HUES6 (cell line): Measurements from ENCODE around the gene KRT79.

ENCODE experiments used
- H3K27ac ChIP-seq: 2 replicates; pipeline ENCODE4 v1.7.0; 2013; ENCODE audit warnings: low read depth, mild to moderate bottlenecking, low read length, inconsistent platforms
- H3K27me3 ChIP-seq: 2 replicates; pipeline ENCODE4 v1.6.1; 2013; ENCODE audit warnings: low read length; ENCODE audit not compliant: control insufficient read depth, insufficient read depth
- H3K36me3 ChIP-seq: 2 replicates; pipeline ENCODE4 v1.6.1; 2013; ENCODE audit warnings: low read length; ENCODE audit not compliant: control insufficient read depth, insufficient read depth
- H3K4me1 ChIP-seq: 2 replicates; pipeline ENCODE4 v1.6.1; 2013; ENCODE audit warnings: low read length; ENCODE audit not compliant: control insufficient read depth, insufficient read depth
- H3K4me3 ChIP-seq: 2 replicates; pipeline ENCODE4 v1.5.1; 2013; ENCODE audit warnings: low read depth, low read length
- H3K9ac ChIP-seq: one replicate; pipeline ENCODE4 v1.6.1; 2013; ENCODE audit warnings: mild to moderate bottlenecking, low read length
- H3K9me3 ChIP-seq: 2 replicates; pipeline ENCODE4 v1.6.1; 2013; ENCODE audit warnings: low read depth, low read length; ENCODE audit not compliant: control insufficient read depth, insufficient read depth

KRT79 gene

DNA sequence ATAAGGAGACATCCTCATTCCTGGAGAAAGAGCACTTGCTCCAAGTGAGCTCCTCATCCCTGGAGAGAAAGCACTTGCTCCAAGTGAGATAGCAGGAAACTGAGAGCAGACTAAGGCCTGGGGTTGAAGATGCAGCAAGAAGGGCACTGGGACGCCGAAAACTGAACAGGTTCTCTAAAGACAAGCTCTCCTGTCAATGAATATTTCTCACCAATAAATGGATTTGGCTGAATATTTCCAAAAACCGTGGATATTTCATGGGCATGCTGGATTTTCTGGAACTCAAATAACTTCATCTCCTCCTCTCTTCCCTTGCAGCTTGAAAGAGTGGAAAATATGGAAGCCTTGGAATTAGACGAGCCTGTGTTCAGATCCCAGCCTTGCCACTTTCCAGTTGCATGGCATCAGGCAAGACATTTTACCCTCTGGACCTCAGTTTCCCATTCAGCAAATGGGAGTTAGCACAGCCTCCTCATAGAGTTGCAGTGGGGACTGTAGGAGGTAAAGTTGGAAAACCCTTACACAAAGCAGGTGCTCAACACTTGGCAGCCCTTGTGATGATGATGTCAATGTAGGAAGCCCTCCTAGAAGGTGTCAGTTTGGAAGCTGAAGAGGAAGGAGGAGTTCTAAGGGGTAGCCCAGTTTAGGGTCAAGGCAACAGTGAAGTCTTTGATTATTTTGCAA, 52.6 kb downstream of the KRT79 start:
- no peak overlapping the region for H3K9ac ChIP-seq
- peaks cover 38% of the 10 kb centered on the region for H3K27me3 ChIP-seq
- no peak overlapping the region for H3K4me3 ChIP-seq
- H3K27ac ChIP-seq, result no peak overlapping the region
- H3K9me3 ChIP-seq, result no peaks in the 10 kb centered on the region
- H3K36me3 ChIP-seq, result no peaks in the 10 kb centered on the region
- no peaks in the 10 kb centered on the region for H3K4me1 ChIP-seq

DNA sequence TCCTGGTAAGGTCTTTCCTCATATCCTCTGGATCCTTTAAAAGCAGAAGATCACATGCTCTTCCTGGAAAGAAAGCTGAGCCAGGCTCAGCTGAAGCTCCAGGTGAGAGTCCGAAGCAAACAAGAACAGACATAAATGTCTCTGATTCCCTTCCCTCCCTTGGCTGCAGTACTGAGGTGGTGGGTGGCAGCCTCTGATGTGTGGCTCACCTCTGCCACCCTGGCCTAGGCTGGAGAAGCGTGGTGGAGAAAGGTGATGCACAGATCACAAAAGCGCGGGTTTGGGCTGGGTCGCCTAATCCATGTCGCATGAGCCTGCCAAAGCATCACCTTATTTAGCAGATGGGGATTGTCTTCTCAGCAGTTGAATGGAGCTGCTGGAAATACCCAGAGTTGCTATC, 54.2 kb downstream of the KRT79 start:
- peaks cover 37% of the 10 kb centered on the region for H3K27me3 ChIP-seq

DNA sequence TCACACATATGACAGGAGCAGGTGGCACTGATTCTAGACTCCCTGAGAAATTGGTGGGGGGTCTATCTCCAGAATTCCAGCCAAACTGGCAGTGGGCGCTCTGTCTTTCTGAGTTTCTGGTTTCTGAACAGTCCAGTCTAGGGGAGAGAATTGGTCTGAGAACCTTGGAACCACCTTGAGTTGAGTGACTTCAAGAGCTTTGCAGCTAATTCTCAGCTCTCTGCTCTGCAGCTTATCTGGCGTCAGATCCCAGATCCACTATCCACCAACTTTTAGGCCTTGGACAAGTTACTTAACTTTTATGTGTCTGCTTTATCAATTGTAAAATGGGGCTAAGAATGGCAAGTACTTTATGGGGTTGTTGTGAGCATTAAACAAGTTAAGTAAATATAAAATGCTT, 55.3 kb downstream of the KRT79 start:
- no peak overlapping the region for H3K4me3 ChIP-seq
- H3K27me3 ChIP-seq, result peaks cover 35% of the 10 kb centered on the region
- no peak overlapping the region for H3K27ac ChIP-seq
- H3K9ac ChIP-seq, result no peak overlapping the region
- no peaks in the 10 kb centered on the region for H3K36me3 ChIP-seq
- no peaks in the 10 kb centered on the region for H3K4me1 ChIP-seq
- H3K9me3 ChIP-seq, result no peaks in the 10 kb centered on the region

More for the DNA sequence above, 54.2 kb downstream of the KRT79 start:
- H3K9me3 ChIP-seq, result no peaks in the 10 kb centered on the region
- no peak overlapping the region for H3K27ac ChIP-seq
- H3K36me3 ChIP-seq, result no peaks in the 10 kb centered on the region
- no peak overlapping the region for H3K9ac ChIP-seq
- H3K4me3 ChIP-seq, result no peak overlapping the region
- H3K4me1 ChIP-seq, result no peaks in the 10 kb centered on the region

DNA sequence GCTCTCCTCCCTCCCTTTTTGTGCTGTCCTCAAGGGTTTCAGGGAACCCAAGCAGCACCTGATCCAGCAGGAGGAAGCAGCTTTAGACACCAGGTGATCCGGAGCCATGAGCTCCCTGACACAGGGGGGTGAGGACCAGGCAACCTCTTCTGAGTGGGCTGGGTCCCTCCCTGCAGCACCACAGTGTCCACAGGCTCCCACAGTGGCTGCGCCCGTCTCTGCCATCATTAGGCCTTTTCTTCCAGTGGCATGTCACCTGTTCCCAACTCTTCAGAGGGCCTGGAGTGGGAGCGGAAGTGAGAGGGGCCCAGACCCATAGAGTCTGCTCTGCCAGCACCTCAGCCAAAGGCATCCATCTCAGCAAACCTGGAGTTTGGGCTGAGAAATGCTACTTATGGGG, 56.5 kb downstream of the KRT79 start:
- H3K27ac ChIP-seq, result no peak overlapping the region
- no peaks in the 10 kb centered on the region for H3K9me3 ChIP-seq
- H3K4me1 ChIP-seq, result no peaks in the 10 kb centered on the region
- peaks cover 34% of the 10 kb centered on the region for H3K27me3 ChIP-seq
- H3K9ac ChIP-seq, result no peak overlapping the region
- no peak overlapping the region for H3K4me3 ChIP-seq
- H3K36me3 ChIP-seq, result no peaks in the 10 kb centered on the region

DNA sequence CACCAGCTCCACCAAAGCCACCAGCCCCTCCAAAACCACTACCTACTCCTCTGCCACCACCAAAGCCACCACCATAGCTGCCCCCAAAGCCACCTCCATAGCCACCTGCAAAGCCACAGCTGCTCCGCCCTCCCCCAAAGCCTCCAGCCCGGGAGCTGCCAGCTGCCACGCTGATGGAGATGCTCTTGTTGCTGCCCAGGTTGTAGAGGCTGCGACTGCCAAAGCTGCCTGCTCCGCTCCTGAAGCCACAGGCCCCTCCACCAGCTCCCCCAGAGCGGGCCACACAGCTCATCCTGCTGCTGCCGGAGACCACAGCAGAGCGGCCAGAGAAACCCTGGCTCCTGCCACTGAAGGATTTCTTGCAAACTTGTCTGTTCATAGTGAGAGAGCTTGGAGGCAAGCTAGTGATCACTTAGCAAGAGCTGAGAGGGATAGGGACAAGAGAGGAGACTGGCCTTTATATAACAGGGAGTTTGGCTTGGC, 57.2 kb downstream of the KRT79 start, which contains the start of gene KRT76:
KRT76 (minus strand) TSS at position 433 of the 483 bp plus-strand sequence; CDS start at position 379, 54 bp downstream.
- Histone ChIP-seq H3K4me1 (no peaks in the 10 kb centered on the region), H3K27me3 (peaks cover 32% of the 10 kb centered on the region), H3K27ac (no peak within 1 kb of the TSS), H3K9ac (no peak within 1 kb of the TSS), H3K4me3 (no peak within 1 kb of the TSS), H3K36me3 (no peaks in the 10 kb centered on the region), H3K9me3 (no peaks in the 10 kb centered on the region)

DNA sequence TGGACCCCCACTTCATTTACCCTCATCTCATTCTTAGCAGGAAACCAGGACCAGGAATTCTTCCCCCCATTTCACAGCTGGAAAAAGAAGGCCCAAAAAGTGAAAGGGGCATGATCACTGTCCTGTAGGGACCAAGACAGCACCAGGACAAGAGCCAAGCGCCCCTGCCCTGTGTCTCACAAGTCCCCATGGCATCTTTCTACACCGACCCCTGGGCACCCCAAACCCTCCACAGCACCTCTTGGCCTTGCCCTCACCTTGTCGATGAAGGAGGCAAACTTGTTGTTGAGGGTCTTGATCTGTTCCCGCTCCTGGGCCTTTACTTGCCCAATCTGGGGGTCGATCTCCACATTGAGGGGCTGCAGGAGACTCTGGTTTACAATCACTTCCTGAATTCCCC, 57.7 kb downstream of the KRT79 start:
- peaks cover 31% of the 10 kb centered on the region for H3K27me3 ChIP-seq
- H3K27ac ChIP-seq, result no peak overlapping the region
- no peaks in the 10 kb centered on the region for H3K4me1 ChIP-seq
- H3K9me3 ChIP-seq, result no peaks in the 10 kb centered on the region
- H3K4me3 ChIP-seq, result no peak overlapping the region
- H3K9ac ChIP-seq, result no peak overlapping the region
- H3K36me3 ChIP-seq, result no peaks in the 10 kb centered on the region

DNA sequence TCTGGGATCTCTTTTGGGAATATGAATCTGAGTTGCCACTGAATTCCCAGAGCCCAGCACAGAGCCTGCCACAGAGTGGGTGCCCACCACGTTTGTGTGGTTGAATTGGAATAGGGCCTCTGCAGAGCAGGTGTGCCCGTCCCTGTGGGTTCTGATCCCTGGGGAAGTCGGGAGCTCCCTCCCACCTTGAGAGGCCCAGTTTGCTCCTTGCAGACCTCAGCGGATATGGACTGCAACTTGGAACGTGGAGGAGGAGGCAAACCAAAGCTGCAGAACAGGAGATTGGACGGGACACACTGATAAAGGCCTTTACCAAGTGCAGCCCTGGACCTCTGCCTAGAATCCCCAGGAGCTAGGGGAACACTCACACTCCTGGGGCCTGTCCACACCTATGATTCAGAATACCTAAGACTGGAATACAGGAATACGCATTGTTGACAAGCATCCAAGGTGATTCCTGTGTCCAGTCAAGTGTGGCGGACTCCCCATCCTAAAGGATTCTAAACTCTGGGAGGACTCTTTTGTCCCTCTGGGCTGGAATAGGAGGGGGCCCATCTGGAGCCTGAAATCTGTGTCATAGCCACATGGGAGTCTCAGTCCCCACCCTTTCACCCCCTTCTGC, 59.4 kb downstream of the KRT79 start:
- Histone ChIP-seq H3K36me3 (no peaks in the 10 kb centered on the region), H3K4me1 (no peaks in the 10 kb centered on the region), H3K4me3 (no peak overlapping the region), H3K9ac (no peak overlapping the region), H3K27ac (no peak overlapping the region), H3K27me3 (peaks cover 18% of the 10 kb centered on the region), H3K9me3 (no peaks in the 10 kb centered on the region)

DNA sequence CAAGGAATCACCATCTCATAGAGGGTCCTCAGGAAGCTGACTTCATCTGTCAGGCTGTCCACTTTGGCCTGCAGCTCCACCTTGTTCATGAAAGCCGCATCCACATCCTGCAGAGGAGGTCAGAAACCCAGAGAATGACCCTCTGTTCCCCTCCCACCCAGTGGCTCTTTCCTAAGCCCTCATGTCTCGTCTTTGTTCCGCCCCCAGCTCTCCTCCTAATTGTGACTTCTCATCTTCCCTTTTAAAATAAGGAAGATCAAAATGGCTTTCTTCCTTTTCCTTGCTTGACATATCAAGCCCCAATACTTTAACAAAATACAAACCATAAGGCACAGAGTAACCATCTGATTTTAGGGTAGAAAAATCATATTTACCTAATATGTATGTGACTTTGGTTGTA, 61.3 kb downstream of the KRT79 start:
- Histone ChIP-seq H3K9ac (no peak overlapping the region), H3K4me1 (no peaks in the 10 kb centered on the region), H3K27me3 (peaks cover 12% of the 10 kb centered on the region; the same call in 1 of the 2 replicates), H3K36me3 (no peaks in the 10 kb centered on the region), H3K9me3 (no peaks in the 10 kb centered on the region), H3K27ac (no peak overlapping the region), H3K4me3 (no peak overlapping the region)

DNA sequence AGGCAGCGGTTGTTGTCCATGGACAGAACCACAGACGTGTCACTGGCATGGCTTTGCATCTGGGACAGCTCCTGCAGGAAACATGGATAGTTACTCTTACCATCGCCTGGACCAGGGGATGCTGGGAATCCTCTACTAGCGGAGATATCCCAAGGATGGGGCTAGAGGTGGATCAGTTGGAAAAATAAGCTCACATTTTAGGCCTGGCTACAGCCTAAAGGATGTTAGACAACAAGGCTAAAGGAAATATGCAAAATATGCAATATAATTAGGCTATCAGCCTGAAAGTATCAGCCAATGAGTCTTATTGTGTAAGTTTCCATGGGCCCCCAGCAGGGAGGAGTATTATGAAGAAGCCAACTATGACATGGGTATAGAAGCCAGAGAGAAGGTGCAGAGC, 61.9 kb downstream of the KRT79 start:
- H3K4me1 ChIP-seq, result no peaks in the 10 kb centered on the region
- no peak overlapping the region for H3K9ac ChIP-seq
- no peaks in the 10 kb centered on the region for H3K36me3 ChIP-seq
- H3K9me3 ChIP-seq, result no peaks in the 10 kb centered on the region
- peaks cover 7% of the 10 kb centered on the region; the same call in 1 of the 2 replicates for H3K27me3 ChIP-seq
- H3K27ac ChIP-seq, result no peak overlapping the region
- H3K4me3 ChIP-seq, result no peak overlapping the region

DNA sequence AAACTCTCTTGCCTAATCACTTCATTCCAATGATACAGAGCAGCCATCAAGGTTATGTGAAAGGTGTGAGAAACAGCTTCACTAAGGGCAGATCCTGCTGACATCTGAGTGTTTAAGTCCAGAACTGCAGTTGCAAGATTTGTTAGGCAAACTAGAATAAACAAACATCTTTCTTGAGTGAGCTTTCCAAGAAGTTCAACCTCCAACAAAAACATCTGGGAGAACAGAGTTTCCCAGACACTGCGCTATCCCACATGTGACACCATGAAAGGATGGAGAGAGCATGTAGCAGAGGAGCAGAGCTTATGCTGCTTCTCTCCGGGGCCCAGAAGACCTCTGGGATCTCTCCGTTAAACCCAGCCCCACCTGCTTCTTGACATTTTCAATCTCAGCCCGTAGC, 62.6 kb downstream of the KRT79 start:
- Histone ChIP-seq H3K4me1 (no peaks in the 10 kb centered on the region), H3K9ac (no peak overlapping the region), H3K27ac (no peak overlapping the region), H3K36me3 (no peaks in the 10 kb centered on the region), H3K9me3 (no peaks in the 10 kb centered on the region), H3K4me3 (no peak overlapping the region), H3K27me3 (peaks cover 4% of the 10 kb centered on the region; the same call in 1 of the 2 replicates)
